Jurkat, Clone E6-1 (cell line): ENCODE results near the gene ADK.
A peak's percentile ranks its signal among the peaks of the same experiment; 100 is the strongest.
"Not testable (repeated sequence)": the region's sequence is repeated elsewhere in the genome, so short reads cannot be mapped to it uniquely, and the experiment has no call there.

Source experiments
- DNase-seq: peaks from one replicate; pipeline ENCODE4 v3.0.0-alpha.2; 2011; ENCODE audit warnings: low read depth, low spot score
- H3K4me3 ChIP-seq: 2 replicates; pipeline ENCODE4 v1.5.1; 2011; ENCODE audit warnings: mild to moderate bottlenecking, low read length, control low read depth, moderate library complexity

ADK gene

GRCh38 chr10:74222467-74222866 lies 71.4 kb downstream of the ADK start:
- H3K4me3 ChIP-seq, DNase-seq: not testable (repeated sequence)

GRCh38 chr10:74223755-74224529 lies 72.9 kb downstream of the ADK start:
- no peak overlapping the region for H3K4me3 ChIP-seq
- no peak for DNase-seq

GRCh38 chr10:74227697-74228424 lies 76.8 kb downstream of the ADK start:
- no peak for DNase-seq
- no peak overlapping the region for H3K4me3 ChIP-seq

GRCh38 chr10:74231375-74231774 lies 80.4 kb downstream of the ADK start:
- no peak overlapping the region for H3K4me3 ChIP-seq
- DNase-seq, result no peak

- no peak overlapping the region for H3K4me3 ChIP-seq
- no peak for DNase-seq
Observed at GRCh38 chr10:74233281-74233680, 82.3 kb downstream of the ADK start.

- no peak for DNase-seq
- no peak overlapping the region for H3K4me3 ChIP-seq
Observed at GRCh38 chr10:74234569-74234968, 83.5 kb downstream of the ADK start.

- no peak for DNase-seq
- no peak overlapping the region for H3K4me3 ChIP-seq
Observed at GRCh38 chr10:74238031-74238431, 87.0 kb downstream of the ADK start.

GRCh38 chr10:74238516-74238915 lies 87.5 kb downstream of the ADK start:
- DNase-seq, result no peak
- no peak overlapping the region for H3K4me3 ChIP-seq

- no peak overlapping the region for H3K4me3 ChIP-seq
- no peak for DNase-seq
Observed at GRCh38 chr10:74243067-74243466, 92.0 kb downstream of the ADK start.

GRCh38 chr10:74244097-74244685 lies 93.2 kb downstream of the ADK start:
- no peak overlapping the region for H3K4me3 ChIP-seq
- DNase-seq, result peak; percentile 18

GRCh38 chr10:74244807-74245206 lies 93.8 kb downstream of the ADK start:
- DNase-seq, result no peak
- H3K4me3 ChIP-seq, result no peak overlapping the region

GRCh38 chr10:74246495-74246894 lies 95.5 kb downstream of the ADK start:
- H3K4me3 ChIP-seq, result no peak overlapping the region

GRCh38 chr10:74249865-74250264 lies 98.8 kb downstream of the ADK start:
- no peak for DNase-seq
- no peak overlapping the region for H3K4me3 ChIP-seq

More at GRCh38 chr10:74246495-74246894, 95.5 kb downstream of the ADK start:
- no peak for DNase-seq

GRCh38 chr10:74255214-74255613 lies 104.2 kb downstream of the ADK start:
- no peak for DNase-seq
- no peak overlapping the region for H3K4me3 ChIP-seq

- H3K4me3 ChIP-seq, result no peak overlapping the region
- no peak for DNase-seq
Observed at GRCh38 chr10:74255888-74256357, 104.9 kb downstream of the ADK start.

- H3K4me3 ChIP-seq, result no peak overlapping the region
- no peak for DNase-seq
Observed at GRCh38 chr10:74262856-74263255, 111.8 kb downstream of the ADK start.

- no peak for DNase-seq
- H3K4me3 ChIP-seq, result no peak overlapping the region
Observed at GRCh38 chr10:74263996-74264395, 113.0 kb downstream of the ADK start.

GRCh38 chr10:74272288-74272687 lies 121.3 kb downstream of the ADK start:
- H3K4me3 ChIP-seq, result no peak overlapping the region
- no peak for DNase-seq

- DNase-seq, result no peak
- H3K4me3 ChIP-seq, result no peak overlapping the region
Observed at GRCh38 chr10:74275755-74276290, 124.8 kb downstream of the ADK start.

- DNase-seq, result no peak
- no peak overlapping the region for H3K4me3 ChIP-seq
Observed at GRCh38 chr10:74276416-74276815, 125.4 kb downstream of the ADK start.
